Stimulated activated CD8-positive, alpha-beta memory T cell treated with anti-CD3 and anti-CD28 coated beads, Interleukin-7, amount 100 ng/mL, for 4 hours (primary cell): ENCODE results near the gene BNIP1.
"Not testable (repeated sequence)": the region's sequence is repeated elsewhere in the genome, so short reads cannot be mapped to it uniquely, and the experiment has no call there.

Experiments
- DNase-seq, 2 donors: peaks; one replicate each; pipeline ENCODE4 v3.0.0-alpha.2; 2020; ENCODE audit warnings: low read depth in 2 of 2

Gene BNIP1

GRCh38 chr5:173144200-173145176 is at the start of gene BNIP1:
TSS of gene BNIP1 (plus strand) at chr5:173144531. CDS start at chr5:173144546, 15 bp downstream.
- DNase-seq: peak; percentile 92

- DNase-seq: no peak
Observed at GRCh38 chr5:173098787-173099186, 45.5 kb upstream of the BNIP1 start.

GRCh38 chr5:173099461-173099860 is 44.9 kb upstream of the BNIP1 start:
- DNase-seq: no peak

- no peak for DNase-seq
Observed at GRCh38 chr5:173101245-173101644, 43.1 kb upstream of the BNIP1 start.

- no peak for DNase-seq
Observed at GRCh38 chr5:173103411-173103810, 40.9 kb upstream of the BNIP1 start.

GRCh38 chr5:173108914-173109313 is 35.4 kb upstream of the BNIP1 start:
- no peak for DNase-seq

- no peak for DNase-seq
Observed at GRCh38 chr5:173114536-173114935, 29.8 kb upstream of the BNIP1 start.

GRCh38 chr5:173119719-173120118 is 24.6 kb upstream of the BNIP1 start:
- no peak for DNase-seq

- no peak for DNase-seq
Observed at GRCh38 chr5:173123416-173123815, 20.9 kb upstream of the BNIP1 start.

- not testable (repeated sequence) for DNase-seq
Observed at GRCh38 chr5:173132166-173132565, 12.2 kb upstream of the BNIP1 start.

- no peak for DNase-seq
Observed at GRCh38 chr5:173138707-173139106, 5.6 kb upstream of the BNIP1 start.

- DNase-seq: no peak
Observed at GRCh38 chr5:173139631-173140030, 4.7 kb upstream of the BNIP1 start.

GRCh38 chr5:173140769-173141168 is 3.6 kb upstream of the BNIP1 start:
- no peak for DNase-seq

- DNase-seq: no peak
Observed at GRCh38 chr5:173143567-173143966, 764 bp upstream of the BNIP1 start.

- no peak for DNase-seq
Observed at GRCh38 chr5:173148354-173148753, 4.0 kb downstream of the BNIP1 start.

- DNase-seq: no peak
Observed at GRCh38 chr5:173152547-173152946, 8.2 kb downstream of the BNIP1 start.

GRCh38 chr5:173153842-173154241 is 9.5 kb downstream of the BNIP1 start:
- DNase-seq: no peak

- not testable (repeated sequence) for DNase-seq
Observed at GRCh38 chr5:173154619-173155018, 10.3 kb downstream of the BNIP1 start.

GRCh38 chr5:173155912-173156311 is 11.6 kb downstream of the BNIP1 start:
- DNase-seq: no peak

- DNase-seq: no peak
Observed at GRCh38 chr5:173158366-173158765, 14.0 kb downstream of the BNIP1 start.

- DNase-seq: no peak
Observed at GRCh38 chr5:173159256-173159655, 14.9 kb downstream of the BNIP1 start.

GRCh38 chr5:173161148-173161547 is 16.8 kb downstream of the BNIP1 start:
- no peak for DNase-seq

- no peak for DNase-seq
Observed at GRCh38 chr5:173163219-173163618, 18.9 kb downstream of the BNIP1 start.
